Measurements from ENCODE around the gene CACNA1C.

CACNA1C gene

GRCh38 chr12:2417481-2418160 is 364.8 kb downstream of the CACNA1C start:
- no peak overlapping the region for H3K4me3 ChIP-seq (ENCODE audit: low read depth, low read length)
- no peak for DNase-seq
- in situ Hi-C loops (cut with HindIII; ENCODE audit: low pct_ligation_motif_present, low sequenced_read_pairs): no loop called here
- TF ChIP-seq, protein P1, sequence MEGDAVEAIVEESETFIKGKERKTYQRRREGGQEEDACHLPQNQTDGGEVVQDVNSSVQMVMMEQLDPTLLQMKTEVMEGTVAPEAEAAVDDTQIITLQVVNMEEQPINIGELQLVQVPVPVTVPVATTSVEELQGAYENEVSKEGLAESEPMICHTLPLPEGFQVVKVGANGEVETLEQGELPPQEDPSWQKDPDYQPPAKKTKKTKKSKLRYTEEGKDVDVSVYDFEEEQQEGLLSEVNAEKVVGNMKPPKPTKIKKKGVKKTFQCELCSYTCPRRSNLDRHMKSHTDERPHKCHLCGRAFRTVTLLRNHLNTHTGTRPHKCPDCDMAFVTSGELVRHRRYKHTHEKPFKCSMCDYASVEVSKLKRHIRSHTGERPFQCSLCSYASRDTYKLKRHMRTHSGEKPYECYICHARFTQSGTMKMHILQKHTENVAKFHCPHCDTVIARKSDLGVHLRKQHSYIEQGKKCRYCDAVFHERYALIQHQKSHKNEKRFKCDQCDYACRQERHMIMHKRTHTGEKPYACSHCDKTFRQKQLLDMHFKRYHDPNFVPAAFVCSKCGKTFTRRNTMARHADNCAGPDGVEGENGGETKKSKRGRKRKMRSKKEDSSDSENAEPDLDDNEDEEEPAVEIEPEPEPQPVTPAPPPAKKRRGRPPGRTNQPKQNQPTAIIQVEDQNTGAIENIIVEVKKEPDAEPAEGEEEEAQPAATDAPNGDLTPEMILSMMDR (IDR thresholded peaks at IDR 0.05; ENCODE audit: low read depth, low read length, missing control alignments): no peak
- H3K36me3 ChIP-seq (replicated peaks): no peaks in the 10 kb centered on the region
- H3K27me3 ChIP-seq (replicated peaks): no peaks in the 10 kb centered on the region
- no peak overlapping the region for H3K27ac ChIP-seq

GRCh38 chr12:2418579-2418978 is 365.8 kb downstream of the CACNA1C start:
- in situ Hi-C loops (cut with HindIII; ENCODE audit: low pct_ligation_motif_present, low sequenced_read_pairs): no loop called here
- Histone ChIP-seq H3K4me3 (ENCODE audit: low read depth, low read length) (no peak overlapping the region), H3K36me3 (replicated peaks) (no peaks in the 10 kb centered on the region), H3K27me3 (replicated peaks) (no peaks in the 10 kb centered on the region), H3K27ac (no peak overlapping the region)
- TF ChIP-seq, protein P1 (IDR thresholded peaks at IDR 0.05; ENCODE audit: low read depth, low read length, missing control alignments): no peak
- no peak for DNase-seq

DNA sequence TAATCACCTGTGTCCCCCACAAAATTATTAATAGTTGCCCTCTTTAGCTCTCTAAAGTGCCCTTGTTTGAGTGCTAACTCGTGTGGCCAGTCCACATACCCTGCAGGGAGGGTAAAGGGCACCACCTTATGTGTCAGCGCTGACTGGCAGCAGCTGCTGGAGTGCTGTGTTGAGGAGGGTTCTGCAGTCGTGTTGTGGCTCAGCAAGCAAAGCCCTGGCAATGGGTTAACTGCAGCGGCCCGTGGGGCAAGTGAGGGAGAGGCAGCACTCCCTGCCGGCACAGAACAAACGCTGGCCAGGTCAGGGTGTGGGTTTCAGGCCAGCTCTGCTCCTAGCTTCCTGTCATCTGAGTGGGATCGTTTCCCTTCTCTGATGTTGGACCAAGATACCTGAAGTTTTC is 369.8 kb downstream of the CACNA1C start:
- no peaks in the 10 kb centered on the region for H3K36me3 ChIP-seq (replicated peaks)
- TF ChIP-seq, protein P1 (IDR thresholded peaks at IDR 0.05; ENCODE audit: low read depth, low read length, missing control alignments): no peak
- in situ Hi-C loops (cut with HindIII; ENCODE audit: low pct_ligation_motif_present, low sequenced_read_pairs): no loop called here
- H3K4me3 ChIP-seq (ENCODE audit: low read depth, low read length): no peak overlapping the region
- no peak overlapping the region for H3K27ac ChIP-seq
- no peaks in the 10 kb centered on the region for H3K27me3 ChIP-seq (replicated peaks)
- no peak for DNase-seq

GRCh38 chr12:2429032-2429431 is 376.2 kb downstream of the CACNA1C start:
- TF ChIP-seq, protein P1 (IDR thresholded peaks at IDR 0.05; ENCODE audit: low read depth, low read length, missing control alignments): no peak
- no peak for DNase-seq
- H3K27ac ChIP-seq: no peak overlapping the region
- in situ Hi-C loops (cut with HindIII; ENCODE audit: low pct_ligation_motif_present, low sequenced_read_pairs): no loop called here
- no peaks in the 10 kb centered on the region for H3K27me3 ChIP-seq (replicated peaks)
- no peaks in the 10 kb centered on the region for H3K36me3 ChIP-seq (replicated peaks)
- H3K4me3 ChIP-seq (ENCODE audit: low read depth, low read length): no peak overlapping the region

- Histone ChIP-seq H3K27me3 (replicated peaks) (no peaks in the 10 kb centered on the region), H3K27ac (no peak overlapping the region), H3K4me3 (ENCODE audit: low read depth, low read length) (no peak overlapping the region), H3K36me3 (replicated peaks) (no peaks in the 10 kb centered on the region)
- in situ Hi-C loops (cut with HindIII; ENCODE audit: low pct_ligation_motif_present, low sequenced_read_pairs): no loop called here
- TF ChIP-seq, protein P1 (IDR thresholded peaks at IDR 0.05; ENCODE audit: low read depth, low read length, missing control alignments): no peak
- no peak for DNase-seq
Observed at GRCh38 chr12:2431810-2432209, 379.0 kb downstream of the CACNA1C start.

DNA sequence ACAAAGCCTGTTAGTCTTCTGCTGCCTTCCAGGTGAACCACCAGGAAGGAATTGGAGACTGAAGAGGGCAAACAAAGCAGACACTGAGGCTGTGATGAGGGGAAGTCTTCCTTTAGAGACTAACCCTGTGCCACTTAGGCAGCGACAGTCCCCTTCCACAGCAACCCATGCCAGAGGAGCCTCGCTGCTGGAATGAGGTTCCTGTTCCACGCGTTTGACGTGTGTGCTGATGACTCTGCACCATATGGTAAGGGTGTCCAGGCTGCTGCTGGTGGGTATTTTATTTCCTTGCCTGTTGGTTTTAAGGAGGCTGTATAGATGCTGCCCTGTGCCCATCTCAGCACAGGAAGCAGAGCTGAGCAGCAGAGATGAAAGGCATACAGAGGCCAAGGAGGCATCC is 380.1 kb downstream of the CACNA1C start:
- Histone ChIP-seq H3K4me3 (ENCODE audit: low read depth, low read length) (no peak overlapping the region), H3K27me3 (replicated peaks) (no peaks in the 10 kb centered on the region), H3K27ac (no peak overlapping the region), H3K36me3 (replicated peaks) (no peaks in the 10 kb centered on the region)
- TF ChIP-seq, protein P1 (IDR thresholded peaks at IDR 0.05; ENCODE audit: low read depth, low read length, missing control alignments): no peak
- in situ Hi-C loops (cut with HindIII; ENCODE audit: low pct_ligation_motif_present, low sequenced_read_pairs): no loop called here
- DNase-seq: no peak

Measured in brain microvascular endothelial cell (primary cell).